HEK293T (cell line): ENCODE results near the gene UMAD1.

ENCODE experiments used
- ARNT ChIP-seq: fragments of 450-650 bp; IDR thresholded peaks from 2 replicates; pipeline ENCODE4 v1.6.1; 2017; ENCODE audit warnings: mild to moderate bottlenecking
- BHLHE40 ChIP-seq: fragments of 450-650 bp; IDR thresholded peaks from 2 replicates; pipeline ENCODE4 v1.6.1; 2016; ENCODE audit warnings: mild to moderate bottlenecking, moderate library complexity, borderline replicate concordance
- CTBP1 ChIP-seq: fragments of 450-650 bp; IDR thresholded peaks from 2 replicates; pipeline ENCODE4 v1.6.1; 2016; ENCODE audit warnings: borderline replicate concordance
- ELF4 ChIP-seq: fragments of 450-650 bp; IDR thresholded peaks from 2 replicates; pipeline ENCODE4 v1.6.1; 2017; ENCODE audit warnings: antibody characterized with exemption
- FOXA1 ChIP-seq: fragments of 450-650 bp; IDR thresholded peaks from 2 replicates; pipeline ENCODE4 v1.6.1; 2016; ENCODE audit warnings: mild to moderate bottlenecking
- FOXK2 ChIP-seq: fragments of 450-650 bp; IDR thresholded peaks from 2 replicates; pipeline ENCODE4 v1.6.1; 2016; ENCODE audit warnings: mild to moderate bottlenecking
- FOXM1 ChIP-seq: fragments of 450-650 bp; IDR thresholded peaks from 2 replicates; pipeline ENCODE4 v1.6.1; 2017; ENCODE audit warnings: mild to moderate bottlenecking, borderline replicate concordance
- HDGF ChIP-seq: fragments of 450-650 bp; IDR thresholded peaks from 2 replicates; pipeline ENCODE4 v1.6.1; 2017; ENCODE audit warnings: antibody characterized with exemption, borderline replicate concordance
- L3MBTL2 ChIP-seq: fragments of 450-650 bp; conservative IDR thresholded peaks from 2 replicates; pipeline ENCODE4 v1.6.1; 2016; ENCODE audit warnings: mild to moderate bottlenecking
- NFRKB ChIP-seq: fragments of 450-650 bp; IDR thresholded peaks from 2 replicates; pipeline ENCODE4 v1.6.1; 2016; ENCODE audit warnings: mild to moderate bottlenecking, moderate library complexity
- SP1 ChIP-seq: fragments of 450-650 bp; IDR thresholded peaks from 2 replicates; pipeline ENCODE4 v1.6.1; 2017
- SUZ12 ChIP-seq: fragments of 450-650 bp; IDR thresholded peaks from 2 replicates; pipeline ENCODE4 v1.6.1; 2016; ENCODE audit warnings: mild to moderate bottlenecking
- ZNF384 ChIP-seq: fragments of 450-650 bp; IDR thresholded peaks from 2 replicates; pipeline ENCODE4 v1.6.1; 2016

GRCh38 chr7:7786595-7786994, 146.0 kb downstream of the UMAD1 start:
- TF ChIP-seq NFRKB = no peak
- TF ChIP-seq SUZ12 = no peak
- no peak for TF ChIP-seq FOXK2
- TF ChIP-seq SP1 = no peak
- TF ChIP-seq FOXA1 = no peak
- no peak for TF ChIP-seq FOXM1
- TF ChIP-seq HDGF = no peak
- no peak for TF ChIP-seq BHLHE40
- no peak for TF ChIP-seq CTBP1
- TF ChIP-seq ZNF384 = no peak
- TF ChIP-seq ARNT = no peak
- TF ChIP-seq ELF4 = no peak
- no peak for TF ChIP-seq L3MBTL2
